Stimulated activated naive CD4-positive, alpha-beta T cell (primary cell): ENCODE results near the gene VIPAS39.

ENCODE experiments used
- DNase-seq, 6 experiments: peaks; one replicate each; lab custom pipeline; 2025; lab: John Stamatoyannopoulos, UW

VIPAS39 gene

GRCh38 chr14:77457522-77458248, at the start of gene VIPAS39, which contains the start of gene AHSA1:
TSS of gene VIPAS39 (minus strand) at chr14:77457601. CDS start at chr14:77454102, 3,499 bp downstream.
TSS of gene AHSA1 (plus strand) at chr14:77458093. CDS start at chr14:77458190, 97 bp downstream.
- peak; percentile 89 to 96 (median 95) for DNase-seq

- no peak for DNase-seq
These were observed 47.6 kb upstream of the VIPAS39 start for GRCh38 chr14:77505031-77505430.

- DNase-seq: no peak
These were observed 45.7 kb upstream of the VIPAS39 start for GRCh38 chr14:77503138-77503537.

- DNase-seq: no peak
These were observed 44.8 kb upstream of the VIPAS39 start for GRCh38 chr14:77502109-77502782.

- DNase-seq: no peak
These were observed 41.7 kb upstream of the VIPAS39 start for GRCh38 chr14:77498984-77499527.

DNA sequence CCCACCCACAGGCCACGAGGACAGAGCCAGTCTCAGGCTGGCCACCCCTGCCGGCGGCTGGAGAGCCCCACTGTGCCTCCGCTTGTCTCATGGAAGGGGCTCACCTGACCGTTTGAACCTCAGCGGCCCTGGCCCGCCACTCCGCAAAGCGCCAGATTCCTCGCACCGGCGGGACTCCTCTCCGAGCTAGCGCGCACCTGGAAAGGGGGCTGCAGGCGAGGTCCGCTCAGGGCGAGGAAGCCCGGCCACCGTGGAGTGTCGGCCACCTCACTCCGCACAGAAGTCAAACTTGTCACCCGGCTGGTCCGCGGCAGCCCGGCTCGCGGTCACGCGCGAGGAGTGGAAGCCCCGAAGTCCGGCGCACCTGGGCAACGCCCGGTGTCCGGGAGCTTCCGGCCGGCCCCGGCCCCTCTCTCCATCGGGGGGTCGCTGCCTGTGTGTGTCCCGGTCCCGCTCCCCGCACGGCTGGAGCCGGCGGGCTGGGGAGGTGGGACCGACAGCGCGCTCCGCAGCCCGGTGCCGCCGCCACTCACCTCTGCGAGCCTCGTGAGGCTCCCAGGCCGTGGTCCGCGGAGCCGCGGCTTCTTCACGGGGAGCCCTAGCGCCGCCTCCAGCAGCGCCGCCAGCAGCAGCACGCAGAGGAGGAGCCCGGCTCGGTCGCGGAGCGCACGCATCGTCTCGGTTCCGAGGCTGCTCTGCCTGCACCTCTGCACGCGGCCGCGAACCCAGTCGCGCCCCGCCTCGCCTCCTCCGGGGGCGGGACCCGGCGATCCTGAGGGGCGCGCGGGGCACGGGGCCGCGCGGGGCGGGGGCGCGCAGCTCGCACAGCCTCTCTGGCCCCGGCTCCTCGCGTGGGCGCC, 40.9 kb upstream of the VIPAS39 start, which contains the start of gene ISM2:
Gene ISM2 (minus strand): TSS at position 697 of the 860 bp plus-strand sequence. CDS start 23 bp downstream, at position 674.
- DNase-seq: peak in 3 of 6 experiments; percentile 5 to 15 (median 7)

DNA sequence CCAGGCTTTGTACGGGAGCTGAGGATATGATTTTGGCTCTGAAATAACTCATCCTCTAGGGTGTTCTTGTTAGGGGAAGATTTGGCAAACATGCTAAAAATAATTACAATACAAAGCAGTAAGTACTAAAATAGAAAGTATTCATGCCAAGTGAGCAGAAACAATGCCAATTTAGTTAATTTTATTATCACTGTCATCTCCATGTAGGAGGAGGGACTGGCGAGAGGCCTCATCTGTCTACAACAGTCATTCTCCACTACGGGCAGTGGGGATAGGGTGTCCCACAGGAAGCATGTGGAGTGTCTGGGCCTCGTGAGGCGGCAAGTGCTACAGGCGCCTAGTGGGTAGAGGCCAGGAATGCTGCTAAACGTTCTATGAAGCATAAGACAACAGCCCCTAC, 37.9 kb upstream of the VIPAS39 start:
- no peak for DNase-seq

- DNase-seq: no peak
These were observed 33.7 kb upstream of the VIPAS39 start for GRCh38 chr14:77491056-77491455.

DNA sequence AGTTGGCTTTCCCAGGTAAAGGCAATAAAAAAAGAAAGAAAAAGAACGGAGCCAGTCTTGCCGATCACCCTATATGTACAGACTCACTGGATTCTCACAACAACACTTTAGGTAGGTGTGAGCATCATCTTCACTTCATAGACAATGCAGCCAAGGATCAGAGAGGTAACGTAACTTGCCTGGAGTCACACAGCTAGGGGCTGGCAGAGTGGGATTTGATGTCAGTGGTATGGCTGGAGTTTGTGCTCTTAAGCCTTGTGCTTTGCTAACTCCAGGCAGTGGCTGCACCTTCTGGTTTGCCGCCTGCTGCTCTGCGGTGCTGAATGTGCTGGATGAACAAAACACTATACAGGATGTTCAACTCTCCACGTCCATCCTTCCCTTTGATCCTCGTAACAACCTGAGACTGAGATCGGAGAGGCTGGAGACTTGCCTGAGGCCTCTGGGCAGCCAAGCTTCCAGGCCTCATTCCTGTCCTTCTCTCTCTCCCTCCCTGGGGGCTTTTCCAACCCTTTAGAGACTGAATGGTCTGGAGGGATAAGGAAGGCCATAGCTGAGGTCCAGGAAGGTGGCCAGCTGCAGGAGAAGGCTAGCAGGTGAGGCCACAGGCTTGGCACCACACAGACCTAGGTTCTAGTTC, 33.1 kb upstream of the VIPAS39 start:
- DNase-seq: no peak

GRCh38 chr14:77489041-77489440, 31.6 kb upstream of the VIPAS39 start:
- no peak for DNase-seq

GRCh38 chr14:77488558-77488957, 31.2 kb upstream of the VIPAS39 start:
- no peak for DNase-seq

DNA sequence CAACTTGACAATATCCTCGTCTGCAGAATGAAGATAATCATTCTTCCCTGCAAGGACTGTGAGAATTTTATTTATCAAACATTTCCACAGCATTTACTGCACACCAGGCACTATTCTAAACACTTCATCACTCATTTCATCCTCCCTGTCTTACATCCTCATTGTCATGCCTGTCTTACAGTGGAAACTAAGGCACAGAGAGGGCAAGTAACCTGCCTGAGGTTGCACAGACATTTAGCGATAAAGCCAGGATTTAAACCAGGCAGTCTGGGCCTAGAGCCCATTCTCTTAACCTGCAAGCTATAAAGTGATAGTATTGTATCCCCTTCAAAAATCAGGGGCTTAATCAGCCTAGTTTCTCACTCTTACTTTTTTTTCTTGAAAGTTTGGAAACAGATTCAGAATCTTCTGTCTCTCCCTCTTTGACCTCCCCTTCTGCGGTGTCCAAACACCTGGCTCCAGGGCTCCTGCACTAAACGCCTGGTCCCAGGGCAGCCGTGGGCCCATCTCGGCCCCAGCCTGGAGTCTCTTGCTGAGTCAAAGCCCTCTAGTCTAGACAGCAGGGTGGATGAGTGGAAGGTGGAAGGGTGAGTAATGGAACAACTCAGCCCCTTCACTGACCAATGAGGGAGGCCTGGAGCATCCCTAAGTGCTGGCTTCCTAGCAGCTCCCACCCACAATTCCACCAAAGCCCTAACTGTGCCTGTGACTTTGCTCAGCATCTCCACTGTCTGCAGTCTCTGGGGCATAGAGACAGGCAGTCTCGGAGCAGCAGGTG, 28.7 kb upstream of the VIPAS39 start:
- no peak for DNase-seq

- DNase-seq: no peak
These were observed 27.9 kb upstream of the VIPAS39 start for GRCh38 chr14:77485256-77485655.

DNA sequence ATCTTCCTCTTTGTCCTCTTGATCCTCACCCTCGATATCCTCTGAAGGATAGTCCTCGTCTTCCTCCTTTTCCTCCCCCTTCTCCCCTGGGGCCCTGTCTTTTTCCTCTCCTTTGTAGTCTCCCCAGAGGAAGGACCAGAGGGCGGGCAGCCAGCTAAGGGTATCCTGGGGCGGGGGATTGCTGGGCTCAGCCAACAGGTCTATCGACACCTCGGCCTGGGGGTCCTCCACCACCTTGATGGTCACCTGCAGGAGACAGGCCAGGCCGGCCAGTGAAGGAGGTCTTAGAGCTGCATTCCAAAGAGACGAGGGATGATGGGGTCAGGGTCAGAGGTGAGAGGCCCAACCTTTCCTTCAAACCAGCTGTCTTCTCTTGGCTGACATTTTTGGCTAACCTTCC, 25.0 kb upstream of the VIPAS39 start:
- DNase-seq: no peak

DNA sequence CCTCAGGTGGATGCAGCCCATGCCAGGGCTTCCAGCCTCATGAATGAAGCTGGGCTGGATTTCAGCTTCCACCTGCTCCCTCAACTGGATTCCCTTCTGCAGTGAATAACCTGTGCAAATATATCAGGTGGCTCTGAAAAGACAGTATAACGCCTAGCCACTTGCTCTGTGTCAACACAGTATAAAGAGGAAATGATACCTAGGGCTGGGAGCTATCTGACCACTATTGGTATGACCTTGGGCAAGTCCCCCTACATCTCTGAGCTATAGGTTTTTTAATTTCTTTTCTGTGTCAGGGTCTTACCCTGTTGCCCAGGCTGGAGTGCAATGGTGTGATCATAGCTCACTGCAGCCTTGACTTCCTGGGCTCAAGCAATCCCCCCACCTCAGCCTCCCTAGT, 21.4 kb upstream of the VIPAS39 start:
- DNase-seq: no peak

- no peak for DNase-seq
These were observed 20.6 kb upstream of the VIPAS39 start for GRCh38 chr14:77478029-77478428.

DNA sequence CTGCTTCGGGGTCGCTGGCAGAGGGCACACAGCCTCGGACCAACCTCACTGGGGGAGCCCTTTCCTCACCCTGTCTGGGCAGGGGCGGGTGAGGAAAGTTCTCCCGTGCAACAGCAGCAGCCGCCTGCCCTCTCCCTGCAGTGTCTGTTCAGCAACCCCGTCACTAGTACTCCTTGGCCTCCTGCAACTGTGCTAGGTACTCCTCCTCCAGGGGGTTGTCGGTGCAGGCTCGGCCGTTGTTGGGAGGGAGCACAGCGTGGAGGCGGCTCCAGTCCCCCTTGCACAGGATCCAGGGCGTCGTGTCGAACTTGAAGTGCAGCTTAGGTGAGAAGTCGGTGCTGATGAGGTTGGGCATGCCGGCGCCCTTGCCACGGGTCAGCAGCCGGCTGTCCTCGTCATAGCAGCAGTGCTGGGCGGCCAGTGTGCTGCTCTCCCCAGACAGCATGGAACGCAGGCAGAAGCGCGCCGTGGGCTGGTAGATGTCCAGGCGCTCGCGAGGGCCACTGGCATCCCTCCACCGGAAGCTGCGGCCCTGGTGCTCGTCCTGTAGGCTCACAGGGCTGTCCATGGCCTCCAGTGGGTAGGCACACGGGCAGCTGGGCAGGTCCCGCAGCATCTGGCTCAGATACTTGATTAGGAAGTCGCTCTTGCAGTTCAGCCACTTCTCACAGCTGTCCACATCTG, 18.2 kb upstream of the VIPAS39 start:
- no peak for DNase-seq

GRCh38 chr14:77474479-77475177, 17.2 kb upstream of the VIPAS39 start:
- DNase-seq: no peak

GRCh38 chr14:77473921-77474320, 16.5 kb upstream of the VIPAS39 start:
- DNase-seq: no peak
